Hematopoietic multipotent progenitor cell treated with erythropoietin and hydrocortisone succinate and interleukin-3 and kit ligand, for 8 days (in vitro differentiated cells): Measurements from ENCODE around the gene KLHL3.
A peak's percentile ranks its signal among the peaks of the same experiment; 100 is the strongest.

Experiments
- DNase-seq: peaks from one replicate; pipeline ENCODE4 v3.0.0-alpha.2; 2015

KLHL3 gene

DNA sequence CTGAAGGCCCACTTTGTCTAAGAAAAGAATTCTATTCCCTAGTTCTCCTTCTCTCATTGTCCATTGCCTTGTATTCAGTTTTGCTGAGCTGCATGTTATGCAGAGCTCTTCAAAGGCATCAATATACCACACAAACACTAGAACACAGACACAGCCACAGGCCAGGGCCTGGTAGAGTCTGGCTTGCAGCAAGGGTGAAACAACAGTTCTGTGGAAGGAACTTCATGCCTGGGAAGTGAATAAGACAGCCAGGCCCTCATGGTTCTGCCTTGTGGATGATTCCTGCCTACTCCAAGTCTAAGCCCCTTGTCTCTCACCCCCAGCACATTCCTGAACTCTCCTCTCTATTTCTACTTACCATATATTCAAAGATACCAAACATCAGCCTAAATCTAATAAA is 30.8 kb downstream of the KLHL3 start:
- no peak for DNase-seq

DNA sequence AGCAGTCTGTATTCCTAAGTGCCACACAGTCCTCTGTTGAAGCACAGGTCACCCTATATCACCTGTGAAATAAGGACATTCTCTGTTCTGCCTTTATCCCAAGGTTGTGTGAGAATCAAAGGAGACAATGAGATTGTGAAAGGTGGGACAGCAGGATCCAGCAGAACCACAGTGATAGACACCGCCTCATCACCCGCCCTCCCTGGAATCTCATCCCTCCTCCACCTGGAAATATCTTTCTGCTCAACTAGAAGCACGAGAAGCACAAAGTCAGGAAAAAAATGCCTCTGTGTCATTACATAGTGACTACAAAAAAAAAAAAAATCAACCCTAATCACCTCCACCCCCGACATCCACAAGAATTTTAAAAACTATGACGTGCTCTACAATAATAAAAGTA is 32.3 kb downstream of the KLHL3 start:
- no peak for DNase-seq

DNA sequence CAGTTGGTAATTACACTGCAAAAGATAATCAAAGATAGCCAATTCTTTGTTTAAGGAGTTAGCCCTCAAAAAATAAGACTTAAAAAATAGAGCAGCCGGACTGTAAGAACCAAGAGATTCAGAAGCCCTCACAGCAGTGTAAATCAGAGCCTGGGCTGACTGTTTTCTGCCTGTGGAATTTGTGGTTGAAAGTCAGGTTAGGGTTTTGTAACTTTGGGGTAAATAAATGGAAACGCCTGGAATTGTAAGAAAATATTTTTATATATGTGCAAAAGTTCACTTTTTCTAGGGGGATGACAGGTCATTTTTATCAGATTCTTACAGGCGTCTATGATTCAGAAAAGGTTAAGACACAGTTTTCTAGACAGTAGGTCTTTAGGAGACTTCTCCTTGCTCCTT is 35.6 kb downstream of the KLHL3 start:
- DNase-seq = no peak

DNA sequence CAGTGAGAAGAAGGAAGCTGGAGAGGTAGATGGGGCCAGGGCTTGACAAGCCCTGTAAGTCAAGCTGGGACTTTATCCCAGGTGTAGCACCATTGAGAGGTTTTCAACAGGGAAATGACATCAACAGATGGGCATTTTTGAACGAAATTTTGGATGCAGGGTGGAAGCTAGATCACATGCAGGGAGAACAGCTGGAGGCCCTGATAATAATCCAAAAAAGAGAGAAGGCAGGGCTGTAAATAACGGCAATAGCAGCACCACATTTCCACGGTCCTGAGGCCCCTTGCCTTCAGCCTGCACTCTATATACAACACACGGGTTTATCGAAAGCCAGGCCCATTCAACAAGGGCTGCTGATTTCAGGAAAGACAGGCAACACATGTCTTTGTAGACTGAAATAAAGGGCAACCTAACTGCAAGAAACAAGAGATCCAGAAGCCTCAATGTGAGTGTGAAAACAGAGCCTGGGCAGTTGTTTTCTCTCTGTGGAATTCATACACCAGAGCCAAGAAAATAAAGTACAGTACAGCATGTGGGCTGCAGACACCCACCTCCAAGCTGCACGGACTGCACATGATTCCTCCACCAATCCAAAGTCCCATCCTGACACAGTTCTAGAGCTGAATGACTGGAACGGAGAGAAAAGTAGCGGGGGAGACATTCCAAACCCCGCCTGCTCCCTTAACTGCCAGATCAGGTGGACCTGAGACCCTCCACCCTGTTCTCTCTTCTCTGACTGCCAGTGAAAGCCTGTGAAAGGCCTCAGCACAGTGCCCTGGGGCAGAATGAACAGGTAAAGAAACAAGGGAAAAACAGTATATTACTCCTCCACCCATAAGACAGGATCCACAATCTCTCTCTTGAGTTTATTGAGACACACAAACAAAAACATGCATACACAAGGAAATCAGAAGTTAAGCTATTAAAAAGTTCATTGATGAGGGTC is 36.3 kb downstream of the KLHL3 start:
- no peak for DNase-seq

DNA sequence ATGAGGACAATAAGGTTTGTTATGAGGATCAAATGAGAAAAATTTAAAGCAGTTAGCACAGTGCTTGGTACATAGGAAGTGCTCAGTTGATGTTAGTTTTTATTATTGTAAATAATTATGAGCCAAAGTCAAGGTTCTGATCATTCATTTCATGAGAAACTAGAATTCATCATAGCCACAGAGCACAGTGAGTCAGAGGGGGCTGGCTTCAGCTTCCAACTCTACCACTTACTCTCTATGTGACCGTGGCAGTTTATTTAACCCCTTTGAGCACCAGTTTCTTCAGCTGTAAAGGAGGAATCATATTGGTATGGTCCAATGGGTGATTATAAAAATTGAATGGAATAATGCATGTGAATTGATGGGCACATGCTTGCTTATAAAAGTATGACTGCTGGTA is 39.4 kb downstream of the KLHL3 start:
- DNase-seq = no peak

DNA sequence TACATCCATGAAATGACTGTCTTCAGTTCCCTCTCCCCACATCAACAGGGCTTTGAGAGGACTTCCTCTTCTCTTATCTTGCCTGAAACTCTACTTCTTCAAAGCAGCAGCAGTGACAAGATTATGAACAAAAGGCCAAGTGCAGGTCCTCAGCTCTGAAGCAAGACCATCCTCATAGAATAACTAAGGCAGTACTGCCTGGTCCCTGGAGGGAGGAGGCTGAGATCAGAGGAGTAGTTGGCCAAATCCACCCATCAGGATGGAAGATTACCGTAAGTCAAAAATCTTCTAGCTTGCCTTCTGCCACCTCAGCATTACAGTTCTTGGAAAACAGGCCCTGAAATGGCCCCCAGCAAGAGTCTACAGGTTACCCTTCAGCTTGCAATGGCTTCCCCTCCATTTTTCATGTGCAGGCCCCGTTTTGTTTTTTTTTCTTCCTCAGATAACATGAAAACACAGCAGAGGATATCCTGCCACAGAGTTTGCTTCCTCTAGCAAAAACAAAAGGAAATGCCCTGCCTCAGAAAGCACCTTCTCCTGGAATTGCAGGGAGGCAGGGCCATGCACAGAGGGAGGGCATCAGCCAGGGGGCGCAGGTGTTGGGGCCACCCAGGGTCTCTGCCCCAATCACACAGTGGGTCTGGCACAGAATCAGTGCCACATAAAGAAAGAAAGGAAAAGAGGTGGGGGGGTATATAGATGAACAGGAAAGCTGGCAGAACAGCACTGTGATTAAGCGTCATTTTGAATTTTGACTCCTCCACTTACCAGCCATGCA is 40.0 kb downstream of the KLHL3 start:
- peak; percentile 52 for DNase-seq

DNA sequence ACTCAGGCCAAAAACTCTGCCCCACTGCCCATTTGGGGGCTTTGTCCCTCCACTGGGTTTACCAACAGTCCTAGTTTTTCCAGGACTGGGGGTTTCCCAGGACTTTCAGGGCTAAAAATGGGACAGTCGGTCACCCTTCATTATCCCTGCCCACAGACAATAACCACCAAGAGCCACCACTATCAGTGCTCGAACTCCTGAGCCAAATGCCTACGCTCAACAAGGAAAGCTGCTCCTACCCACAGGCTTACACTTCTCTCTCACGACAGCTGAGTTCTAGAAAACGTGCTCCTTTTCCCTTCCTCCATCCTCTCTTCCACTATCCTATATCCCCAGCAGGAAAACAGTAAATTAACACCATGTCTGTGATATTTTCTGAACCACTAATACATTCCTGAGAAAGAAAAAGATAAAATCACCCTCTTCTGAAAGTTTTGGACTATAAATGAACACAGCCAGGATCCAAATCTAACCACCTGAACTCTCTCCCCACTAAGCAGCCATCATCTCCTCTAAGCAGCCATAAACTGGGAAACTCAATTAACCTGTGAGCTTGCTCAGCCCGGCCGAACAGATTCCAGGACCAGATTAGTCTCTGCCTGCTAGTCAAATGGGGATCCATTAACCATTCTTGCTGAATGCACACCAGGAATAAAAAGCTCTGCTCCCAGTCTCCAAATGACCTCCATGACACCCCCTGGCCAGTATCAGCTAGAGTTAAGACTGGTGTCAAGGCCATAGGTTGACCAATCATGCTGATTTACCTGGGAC is 41.8 kb downstream of the KLHL3 start:
- no peak for DNase-seq

DNA sequence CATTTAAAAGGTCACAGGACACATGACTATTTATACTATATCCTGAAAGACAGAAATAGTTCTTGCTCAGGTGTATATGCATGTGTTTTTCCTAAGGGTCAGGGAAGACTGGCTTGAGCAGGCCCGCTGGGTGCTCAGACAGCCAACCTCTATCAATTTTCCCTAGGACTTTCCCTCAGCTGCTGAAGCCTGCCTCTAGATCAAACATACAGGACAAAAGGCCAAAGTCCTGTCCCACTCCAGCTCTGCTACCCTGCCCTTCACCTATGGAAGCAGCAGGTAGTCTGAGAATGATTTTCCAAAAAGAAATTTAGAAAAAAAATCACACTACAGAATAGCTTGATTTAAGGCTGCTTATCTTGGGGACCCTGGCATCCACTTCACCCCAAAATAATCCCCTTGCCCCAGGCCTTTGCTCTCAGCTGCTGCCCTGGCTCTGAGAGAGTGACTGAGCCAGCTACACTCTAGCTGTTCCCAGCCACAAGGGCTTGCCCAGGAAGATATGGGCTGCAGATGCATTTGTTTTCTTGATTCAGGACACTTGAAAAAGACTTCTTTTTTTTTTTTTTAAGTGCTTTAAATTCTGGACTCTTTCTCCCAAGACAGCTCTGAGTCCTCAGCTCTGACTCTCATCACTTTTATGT is 42.5 kb downstream of the KLHL3 start:
- no peak for DNase-seq

DNA sequence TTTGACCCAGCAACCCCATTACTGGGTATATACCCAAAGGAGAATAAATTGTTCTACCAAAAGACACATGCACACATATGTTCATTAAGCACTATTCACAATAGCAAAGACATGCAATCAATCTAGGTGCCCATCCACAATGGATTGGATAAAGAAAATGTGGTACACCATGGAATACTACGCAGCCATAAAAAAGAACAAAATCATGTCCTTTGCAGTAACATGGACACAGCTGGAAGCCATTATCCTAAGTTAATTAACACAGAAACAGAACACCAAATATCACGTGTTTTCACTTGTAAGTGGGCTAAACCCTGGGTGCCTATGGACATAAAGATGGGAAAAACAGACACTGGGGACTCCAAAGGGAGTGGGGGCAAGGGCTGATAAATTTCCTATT is 46.6 kb downstream of the KLHL3 start:
- no peak for DNase-seq

DNA sequence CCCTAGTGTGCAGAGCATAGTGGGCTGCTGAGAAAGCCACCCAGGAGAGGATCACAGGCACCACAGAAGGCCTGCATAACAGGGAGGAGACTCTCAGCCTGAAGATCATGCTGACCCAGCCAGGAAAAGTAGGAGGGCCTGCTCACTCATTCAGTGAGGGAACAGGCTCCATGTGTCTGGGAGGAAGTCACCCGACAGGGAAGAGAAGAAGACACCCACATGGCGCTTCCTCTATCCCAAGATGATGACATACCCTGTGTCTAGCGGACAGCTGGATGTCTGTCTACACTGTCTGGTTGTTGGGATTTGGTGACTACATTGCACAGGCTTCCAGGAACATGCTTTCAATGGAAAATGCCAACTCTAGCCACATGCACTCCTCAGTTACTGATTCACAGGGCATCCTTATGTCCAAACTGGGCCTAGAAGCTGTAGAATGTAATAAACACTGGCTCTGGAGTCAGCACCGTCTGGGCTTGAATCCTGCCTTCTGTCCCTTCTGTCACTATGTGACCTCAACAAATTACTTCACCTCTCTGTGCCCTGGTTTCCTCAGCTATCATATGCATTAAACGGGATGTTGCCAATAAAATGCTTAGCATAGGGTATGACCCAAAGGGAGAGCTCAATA is 47.6 kb downstream of the KLHL3 start:
- no peak for DNase-seq

DNA sequence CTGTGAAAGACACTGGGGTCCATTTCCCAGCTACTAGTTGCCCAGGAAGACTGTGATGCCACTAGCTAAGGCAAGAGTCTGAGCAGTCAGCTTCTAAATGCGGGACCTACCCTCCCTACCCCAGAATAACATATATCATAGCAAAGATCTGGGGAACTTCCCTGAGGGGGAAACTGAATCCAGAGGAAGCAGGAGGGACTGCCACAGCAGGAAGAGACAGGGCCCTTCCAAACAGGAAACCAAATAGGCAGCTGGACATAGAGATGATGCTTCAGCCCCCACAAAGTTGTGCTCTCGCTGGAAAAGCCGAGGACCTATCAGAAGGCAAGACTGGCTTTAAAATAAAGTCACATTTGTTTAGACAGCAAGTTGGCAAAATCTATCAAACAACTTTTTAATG is 51.1 kb downstream of the KLHL3 start:
- no peak for DNase-seq

DNA sequence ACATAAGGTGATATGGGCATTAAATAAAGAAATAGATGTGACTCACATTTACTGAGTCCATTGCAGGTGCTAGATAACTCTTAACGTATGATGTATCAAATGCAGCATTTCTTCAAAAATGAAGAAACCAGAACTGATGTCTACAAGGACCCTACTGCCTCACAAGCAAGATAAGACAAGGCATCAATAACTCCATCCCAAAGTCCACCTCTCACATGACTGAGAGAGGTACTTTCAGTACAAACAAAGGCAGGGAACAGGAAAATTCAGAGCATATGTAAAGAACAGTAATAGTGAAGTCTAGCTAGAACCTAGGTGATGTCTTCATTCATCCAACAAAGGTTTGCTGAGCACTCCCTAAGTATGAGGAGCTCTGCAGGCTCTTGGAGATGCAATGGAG is 54.7 kb downstream of the KLHL3 start:
- DNase-seq = no peak

DNA sequence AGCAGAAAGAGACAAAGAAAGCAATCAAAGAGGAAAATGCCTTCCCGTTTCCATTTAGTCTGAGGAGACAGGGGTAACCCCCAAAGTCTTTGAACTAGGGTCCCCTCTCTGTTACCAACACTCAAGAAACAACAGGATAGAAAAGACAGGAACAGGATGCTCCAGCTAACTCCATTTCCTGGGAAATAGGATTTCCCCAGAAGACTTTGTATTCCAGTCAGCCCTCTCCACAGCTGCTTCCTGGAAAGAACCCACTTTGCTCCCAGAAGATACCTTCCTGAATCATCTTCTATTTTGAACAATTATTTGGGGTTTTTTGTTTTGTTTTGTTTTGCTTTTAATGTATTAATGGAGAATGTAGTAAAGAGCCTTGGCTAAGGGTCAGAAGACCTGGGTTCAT is 56.0 kb downstream of the KLHL3 start:
- DNase-seq = no peak

DNA sequence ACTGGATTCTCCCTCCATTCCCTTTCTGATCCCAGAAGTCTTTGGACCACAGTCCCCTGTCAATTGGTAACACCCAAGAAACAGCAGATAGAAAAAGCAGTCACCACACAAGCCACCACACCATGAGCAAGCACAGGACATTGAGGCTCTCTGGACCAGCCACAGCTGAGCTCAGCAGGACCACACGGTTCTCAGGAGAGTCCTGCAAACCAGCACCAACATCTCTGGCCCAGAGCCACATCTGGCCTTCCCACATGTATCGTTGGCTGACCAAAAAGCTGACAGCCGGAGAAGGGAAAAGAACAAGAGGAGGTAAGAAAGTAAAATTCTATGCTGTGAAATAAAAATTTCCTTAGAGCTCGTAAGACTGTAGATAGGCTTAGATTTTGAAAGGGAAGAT is 56.7 kb downstream of the KLHL3 start:
- DNase-seq = no peak

DNA sequence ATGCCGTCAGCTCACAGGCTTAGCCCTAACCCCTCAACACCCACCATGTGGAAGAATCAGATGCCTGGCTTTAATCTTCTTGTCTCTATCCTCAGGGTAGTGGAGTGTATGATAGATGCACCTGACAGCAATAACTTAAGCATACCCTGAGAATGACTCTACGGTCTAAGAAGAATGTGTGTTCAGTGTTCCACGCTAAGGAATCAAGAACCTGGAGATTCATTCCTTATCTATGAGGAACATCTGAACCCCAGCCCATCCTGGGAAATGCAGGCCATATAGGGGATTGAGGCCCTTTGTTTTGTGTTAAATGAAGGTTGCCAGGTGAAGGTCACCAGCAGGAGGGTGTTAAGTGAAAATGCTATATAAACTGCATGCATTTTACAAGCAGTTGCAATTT is 63.0 kb downstream of the KLHL3 start:
- no peak for DNase-seq

DNA sequence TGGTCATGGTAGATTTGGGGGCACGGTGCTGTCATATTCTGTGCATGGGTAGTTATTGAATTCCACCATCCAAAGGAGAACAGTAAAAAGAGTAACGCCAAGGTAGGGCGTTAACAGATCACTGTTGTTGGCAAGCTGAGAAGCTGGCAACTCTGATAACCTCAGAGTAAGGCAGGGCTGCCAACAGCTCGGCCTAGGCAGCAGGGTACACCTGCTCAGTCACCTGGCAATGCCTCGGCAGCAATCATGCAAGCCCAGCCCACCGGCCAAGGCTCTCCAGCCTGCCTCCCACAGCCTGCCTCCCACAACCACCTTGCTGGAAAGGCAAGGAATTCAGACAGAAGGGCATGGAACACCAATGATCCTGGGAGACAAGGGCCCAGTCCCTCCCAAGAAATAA is 63.9 kb downstream of the KLHL3 start:
- DNase-seq = no peak

DNA sequence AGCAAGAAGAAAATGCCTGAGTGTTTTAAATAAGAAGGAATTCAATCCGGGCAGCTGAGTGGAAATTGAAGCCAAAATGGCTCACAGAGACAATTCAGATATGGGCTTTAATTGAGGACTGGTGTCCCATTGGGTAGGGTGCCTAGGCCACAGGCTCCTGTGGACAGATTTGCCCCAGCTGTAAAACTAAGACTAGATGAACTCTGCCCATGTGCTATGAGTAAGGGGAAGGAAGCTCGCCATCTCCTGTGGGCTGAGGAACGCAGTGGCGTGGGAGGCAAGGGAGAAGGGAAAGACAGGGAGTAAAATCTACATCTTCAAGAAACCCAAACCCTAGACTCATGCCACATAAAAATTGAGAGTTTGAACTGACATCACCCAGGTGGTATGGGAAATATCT is 66.1 kb downstream of the KLHL3 start:
- DNase-seq = no peak

DNA sequence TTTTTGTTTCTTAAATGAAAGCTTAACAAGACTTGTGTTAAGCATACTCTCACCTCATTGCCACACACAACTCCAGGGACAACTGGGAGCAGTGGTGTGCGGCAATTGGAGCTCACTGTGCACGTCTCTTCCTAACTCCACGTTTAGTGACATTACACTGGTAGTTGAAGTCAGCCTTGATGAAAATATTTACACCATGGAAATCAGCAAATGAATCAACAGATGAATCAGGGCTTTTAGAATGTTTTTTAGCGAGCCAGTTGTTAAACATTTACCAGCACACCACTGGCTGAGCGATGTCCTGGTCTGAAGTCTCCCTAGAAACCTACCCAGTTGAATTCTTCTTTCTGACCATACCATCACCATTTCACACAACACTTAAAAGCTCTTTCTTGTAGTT is 67.3 kb downstream of the KLHL3 start:
- DNase-seq = no peak

DNA sequence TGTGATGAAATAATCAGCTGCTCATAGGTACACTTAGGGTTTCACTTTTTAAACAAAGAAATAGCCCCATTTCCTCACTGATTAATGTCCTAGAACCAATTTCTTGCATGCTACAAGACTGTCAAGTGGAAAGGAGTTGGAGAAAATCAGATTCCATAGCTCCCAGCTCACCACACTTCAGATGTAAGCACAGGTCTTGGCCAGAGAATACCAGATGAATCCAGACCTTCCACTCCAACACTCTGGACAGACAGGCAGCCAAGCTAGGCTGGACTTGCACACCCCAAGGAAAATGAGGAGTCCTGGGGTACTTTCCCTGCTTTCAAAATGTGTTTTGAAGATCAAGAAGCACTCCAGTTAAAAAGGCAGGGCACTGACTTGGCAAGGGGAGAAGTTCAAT is 68.5 kb downstream of the KLHL3 start:
- no peak for DNase-seq

DNA sequence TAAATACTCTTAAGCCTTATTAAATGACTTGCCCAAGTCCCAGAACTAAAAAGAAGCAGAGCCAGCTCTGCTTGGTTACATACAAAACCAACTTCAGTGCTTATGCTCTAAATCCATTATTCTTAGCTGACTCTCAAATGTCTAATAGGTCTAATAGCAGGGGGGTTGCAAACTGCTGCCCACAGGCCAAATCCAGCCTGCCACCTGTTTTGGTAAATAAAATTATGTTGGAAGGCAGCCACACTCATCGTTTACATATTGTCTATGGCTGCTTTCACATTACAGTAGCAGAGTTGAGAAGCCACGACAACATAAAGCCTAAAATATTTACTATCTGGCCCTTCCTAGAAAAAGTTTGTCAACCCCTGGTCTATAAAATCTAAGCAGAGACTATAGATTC is 69.0 kb downstream of the KLHL3 start:
- no peak for DNase-seq

DNA sequence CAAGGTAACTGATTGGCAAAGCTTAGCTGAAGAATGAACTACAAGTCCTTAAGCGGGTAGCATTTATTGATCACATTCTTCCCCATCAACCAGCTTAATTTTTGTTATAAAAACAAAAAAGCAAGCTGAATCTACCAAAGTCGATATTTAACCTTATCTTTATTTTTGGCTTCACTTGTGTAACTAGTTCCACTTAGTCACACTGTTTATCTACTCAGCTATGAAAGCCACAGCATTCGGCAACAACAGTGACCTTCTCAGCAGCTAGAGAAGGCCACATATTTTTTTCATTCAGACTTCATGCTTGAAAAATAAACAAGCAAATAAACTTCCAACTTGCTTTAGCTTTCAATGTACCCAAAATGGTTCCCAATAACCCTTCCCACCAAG is 69.4 kb downstream of the KLHL3 start:
- no peak for DNase-seq

DNA sequence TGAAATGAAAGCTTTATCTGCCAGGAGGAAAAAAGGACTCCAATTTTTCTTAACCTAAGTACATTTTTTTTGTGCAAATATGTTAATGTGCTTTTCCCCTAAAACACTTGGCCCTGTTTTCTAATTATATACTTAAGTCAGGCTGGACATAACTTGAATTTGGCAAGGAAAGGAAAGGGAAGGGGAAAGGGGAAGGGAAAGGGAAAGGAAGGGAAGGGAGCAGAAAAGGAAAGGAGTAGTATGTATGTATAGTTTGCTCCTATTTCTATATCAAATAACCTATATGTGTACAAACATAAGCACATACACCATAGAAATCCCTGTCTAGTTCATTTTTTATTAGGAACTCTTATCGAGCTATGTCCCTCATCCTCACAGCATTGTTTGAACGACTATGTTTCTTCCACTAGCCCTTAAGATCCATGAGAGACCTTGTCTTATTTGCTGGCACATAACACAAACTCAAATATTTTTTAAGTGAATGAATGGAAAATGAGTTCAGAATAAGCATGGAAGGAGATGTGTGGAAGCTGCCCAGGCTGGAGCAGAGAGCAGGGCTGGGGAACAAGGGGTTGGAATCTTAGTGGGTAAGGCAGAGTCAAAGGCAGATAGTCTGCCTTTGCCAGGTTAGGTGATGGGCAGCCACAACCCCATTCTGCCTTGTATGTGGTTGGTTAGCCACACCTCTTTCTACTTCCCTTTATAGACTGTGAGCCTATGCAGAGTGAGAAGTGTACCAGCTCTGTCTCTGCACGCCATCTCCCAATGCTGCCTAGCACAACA is 70.0 kb downstream of the KLHL3 start:
- peak; percentile 64 for DNase-seq
